HepG2 (cell line): ENCODE results near the gene ZER1. TPM values are rescaled to one million over a fixed set of nuclear protein-coding genes. Genes with fewer than 3 reads are reported as not detected.

ENCODE experiments used
- HMGA1 ChIP-seq: sonication (generic); formaldehyde crosslinking; conservative IDR thresholded peaks from 2 replicates; pipeline ENCODE4 v1.4.0; 2020; ENCODE audit warnings: missing genetic modification reagents
- HNRNPLL ChIP-seq: fragments of 200-400 bp; formaldehyde crosslinking; IDR thresholded peaks from 2 replicates; pipeline ENCODE4 v1.6.1; 2017; ENCODE audit warnings: mild to moderate bottlenecking, low read depth, low read length; ENCODE audit not compliant: poor library complexity, severe bottlenecking
- KAT7 ChIP-seq: IDR thresholded peaks from 2 replicates; pipeline ENCODE4 v1.6.1; 2018; ENCODE audit warnings: borderline replicate concordance, missing compliant biosample characterization
- KDM5B ChIP-seq: sonication (generic); formaldehyde crosslinking; IDR thresholded peaks from 2 replicates; pipeline ENCODE4 v1.4.0; 2020; ENCODE audit warnings: missing genetic modification reagents, mild to moderate bottlenecking, borderline replicate concordance
- MAZ ChIP-seq, 2 experiments: sonication (generic) in 1 of 2; formaldehyde crosslinking in 1 of 2; IDR thresholded peaks; 2 replicates each; pipeline versions ENCODE4 v1.5.0 to v1.6.1; 2012 to 2020; ENCODE audit warnings: low read depth in 2 of 2, mild to moderate bottlenecking in 2 of 2, borderline replicate concordance in 1 of 2, improper control_type of control experiment in 1 of 2, low read length in 1 of 2, missing genetic modification reagents in 1 of 2, moderate library complexity in 1 of 2
- RCOR2 ChIP-seq: IDR thresholded peaks from 2 replicates; pipeline ENCODE4 v1.6.1; 2016; ENCODE audit warnings: missing biosample characterization, missing genetic modification reagents
- RORA ChIP-seq: sonication (generic); formaldehyde crosslinking; IDR thresholded peaks from 2 replicates; pipeline ENCODE4 v1.5.0; 2020; ENCODE audit warnings: mild to moderate bottlenecking, missing genetic modification reagents, moderate library complexity
- SKI ChIP-seq: fragments of 450-650 bp; IDR thresholded peaks from one replicate; pipeline ENCODE4 v1.6.1; 2018; ENCODE audit warnings: mild to moderate bottlenecking; ENCODE audit not compliant: partially characterized antibody
- SMYD3 ChIP-seq: sonication (generic); formaldehyde crosslinking; IDR thresholded peaks from 2 replicates; pipeline ENCODE4 v1.8.1; 2023; ENCODE audit warnings: mild to moderate bottlenecking, missing genetic modification reagents
- ZBTB38 ChIP-seq: sonication (generic); formaldehyde crosslinking; IDR thresholded peaks from 2 replicates; pipeline ENCODE4 v1.5.1; 2020; ENCODE audit warnings: mild to moderate bottlenecking, missing genetic modification reagents
- ZFYVE20 ChIP-seq: sonication (generic); formaldehyde crosslinking; IDR thresholded peaks from 2 replicates; pipeline ENCODE4 v1.8.0; 2023; ENCODE audit warnings: low read depth, mild to moderate bottlenecking, moderate library complexity, missing genetic modification reagents, borderline replicate concordance
- ZIK1 ChIP-seq: sonication (generic); formaldehyde crosslinking; IDR thresholded peaks from 2 replicates; pipeline ENCODE4 v1.5.0; 2020; ENCODE audit warnings: mild to moderate bottlenecking, low read depth, missing genetic modification reagents, borderline replicate concordance
- ZNF451 ChIP-seq: sonication (generic); formaldehyde crosslinking; IDR thresholded peaks from 2 replicates; pipeline ENCODE4 v1.5.0; 2020; ENCODE audit warnings: mild to moderate bottlenecking, missing genetic modification reagents
- ZNF879 ChIP-seq: sonication (generic); formaldehyde crosslinking; IDR thresholded peaks from 2 replicates; pipeline ENCODE4 v1.8.1; 2023; ENCODE audit warnings: missing genetic modification reagents
- polyA plus RNA-seq, 8 experiments: library from polyadenylated mRNA; depleted of rRNA in 3 of 8; stranded (reverse) in 7 of 8; unstranded in 1 of 8; fragments of >200 nt; fragmentation: Illumina TruSeq in 4 of 8; extraction: Trizol in 4 of 8; gene quantifications; 2 replicates each; pipeline versions ENCODE4 v1.2.1 to v1.2.3, GENCODE V29; 2011 to 2016; ENCODE audit warnings: low read depth in 4 of 8, missing spikeins in 1 of 8, mixed read lengths in 1 of 8; ENCODE audit not compliant: insufficient read depth in 1 of 8
- total RNA-seq, 5 experiments: library from RNA; depleted of rRNA; stranded (reverse); fragments of >200 nt; fragmentation: Illumina TruSeq; extraction: Trizol; gene quantifications; 2 replicates each; pipeline ENCODE4 v1.2.3, GENCODE V29; 2016; ENCODE audit warnings: low read depth in 1 of 5
- TF ChIP-seq, protein P1 (sequence below): sonication (generic); formaldehyde crosslinking; IDR thresholded peaks from 2 replicates; pipeline ENCODE4 v1.5.0; 2020; ENCODE audit warnings: mild to moderate bottlenecking, missing genetic modification reagents, borderline replicate concordance
- TF ChIP-seq, protein P2 (sequence below): sonication (generic); formaldehyde crosslinking; IDR thresholded peaks from 2 replicates; pipeline ENCODE4 v1.5.1; 2020; ENCODE audit warnings: missing genetic modification reagents, mild to moderate bottlenecking, borderline replicate concordance
- TF ChIP-seq, protein P3 (sequence below): sonication (generic); formaldehyde crosslinking; IDR thresholded peaks from 2 replicates; pipeline ENCODE4 v1.5.1; 2020; ENCODE audit warnings: mild to moderate bottlenecking, missing genetic modification reagents, moderate library complexity

The ZER1 gene
- total and polyA plus RNA-seq, 2 of the 13 experiments (the other 11 are each of a cell fraction or from before 2014, with no cell fraction given): 7.7 to 40.0 TPM

DNA sequence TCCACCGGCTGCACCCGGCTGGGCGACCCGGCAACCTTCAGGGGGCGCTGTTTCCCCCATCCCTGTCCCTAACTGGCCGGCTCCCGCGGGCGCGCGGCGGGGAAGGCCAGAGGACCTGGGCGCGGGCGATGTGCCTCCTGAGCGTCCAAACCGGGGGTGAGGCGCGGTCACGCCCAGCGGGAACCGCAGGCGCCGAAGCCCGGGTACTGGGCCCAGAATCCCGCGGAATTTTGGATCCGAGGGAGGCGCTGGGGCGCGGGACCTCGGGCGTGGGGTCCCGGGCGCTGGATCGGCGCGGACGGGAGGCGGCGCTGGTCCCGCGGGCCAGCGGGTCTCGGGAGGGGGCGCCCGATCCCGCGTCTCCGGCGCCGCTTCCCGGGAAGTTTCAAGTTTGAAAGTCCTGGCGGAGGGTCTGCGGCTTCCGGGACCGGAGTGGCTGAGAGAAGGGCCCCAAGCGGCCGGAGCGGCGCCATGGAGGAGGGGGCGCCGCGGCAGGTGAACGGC, 69.2 kb downstream of the ZER1 start, which contains the start of gene PKN3 (continued):
- peak; percentile 61 for TF ChIP-seq SKI
- no peak for TF ChIP-seq RORA (CRISPR knock-in tag)
- no peak; the same call in 1 of the 2 replicates for TF ChIP-seq KAT7 (CRISPR knock-in tag)
- no peak for TF ChIP-seq ZNF451 (CRISPR knock-in tag)
- TF ChIP-seq ZBTB38 (CRISPR knock-in tag): peak; percentile 37; the same call in 1 of the 2 replicates
- no peak for TF ChIP-seq ZNF879 (CRISPR knock-in tag)
- TF ChIP-seq KDM5B (CRISPR knock-in tag): peak; percentile 71; the same call in 1 of the 2 replicates
- TF ChIP-seq, protein P1, sequence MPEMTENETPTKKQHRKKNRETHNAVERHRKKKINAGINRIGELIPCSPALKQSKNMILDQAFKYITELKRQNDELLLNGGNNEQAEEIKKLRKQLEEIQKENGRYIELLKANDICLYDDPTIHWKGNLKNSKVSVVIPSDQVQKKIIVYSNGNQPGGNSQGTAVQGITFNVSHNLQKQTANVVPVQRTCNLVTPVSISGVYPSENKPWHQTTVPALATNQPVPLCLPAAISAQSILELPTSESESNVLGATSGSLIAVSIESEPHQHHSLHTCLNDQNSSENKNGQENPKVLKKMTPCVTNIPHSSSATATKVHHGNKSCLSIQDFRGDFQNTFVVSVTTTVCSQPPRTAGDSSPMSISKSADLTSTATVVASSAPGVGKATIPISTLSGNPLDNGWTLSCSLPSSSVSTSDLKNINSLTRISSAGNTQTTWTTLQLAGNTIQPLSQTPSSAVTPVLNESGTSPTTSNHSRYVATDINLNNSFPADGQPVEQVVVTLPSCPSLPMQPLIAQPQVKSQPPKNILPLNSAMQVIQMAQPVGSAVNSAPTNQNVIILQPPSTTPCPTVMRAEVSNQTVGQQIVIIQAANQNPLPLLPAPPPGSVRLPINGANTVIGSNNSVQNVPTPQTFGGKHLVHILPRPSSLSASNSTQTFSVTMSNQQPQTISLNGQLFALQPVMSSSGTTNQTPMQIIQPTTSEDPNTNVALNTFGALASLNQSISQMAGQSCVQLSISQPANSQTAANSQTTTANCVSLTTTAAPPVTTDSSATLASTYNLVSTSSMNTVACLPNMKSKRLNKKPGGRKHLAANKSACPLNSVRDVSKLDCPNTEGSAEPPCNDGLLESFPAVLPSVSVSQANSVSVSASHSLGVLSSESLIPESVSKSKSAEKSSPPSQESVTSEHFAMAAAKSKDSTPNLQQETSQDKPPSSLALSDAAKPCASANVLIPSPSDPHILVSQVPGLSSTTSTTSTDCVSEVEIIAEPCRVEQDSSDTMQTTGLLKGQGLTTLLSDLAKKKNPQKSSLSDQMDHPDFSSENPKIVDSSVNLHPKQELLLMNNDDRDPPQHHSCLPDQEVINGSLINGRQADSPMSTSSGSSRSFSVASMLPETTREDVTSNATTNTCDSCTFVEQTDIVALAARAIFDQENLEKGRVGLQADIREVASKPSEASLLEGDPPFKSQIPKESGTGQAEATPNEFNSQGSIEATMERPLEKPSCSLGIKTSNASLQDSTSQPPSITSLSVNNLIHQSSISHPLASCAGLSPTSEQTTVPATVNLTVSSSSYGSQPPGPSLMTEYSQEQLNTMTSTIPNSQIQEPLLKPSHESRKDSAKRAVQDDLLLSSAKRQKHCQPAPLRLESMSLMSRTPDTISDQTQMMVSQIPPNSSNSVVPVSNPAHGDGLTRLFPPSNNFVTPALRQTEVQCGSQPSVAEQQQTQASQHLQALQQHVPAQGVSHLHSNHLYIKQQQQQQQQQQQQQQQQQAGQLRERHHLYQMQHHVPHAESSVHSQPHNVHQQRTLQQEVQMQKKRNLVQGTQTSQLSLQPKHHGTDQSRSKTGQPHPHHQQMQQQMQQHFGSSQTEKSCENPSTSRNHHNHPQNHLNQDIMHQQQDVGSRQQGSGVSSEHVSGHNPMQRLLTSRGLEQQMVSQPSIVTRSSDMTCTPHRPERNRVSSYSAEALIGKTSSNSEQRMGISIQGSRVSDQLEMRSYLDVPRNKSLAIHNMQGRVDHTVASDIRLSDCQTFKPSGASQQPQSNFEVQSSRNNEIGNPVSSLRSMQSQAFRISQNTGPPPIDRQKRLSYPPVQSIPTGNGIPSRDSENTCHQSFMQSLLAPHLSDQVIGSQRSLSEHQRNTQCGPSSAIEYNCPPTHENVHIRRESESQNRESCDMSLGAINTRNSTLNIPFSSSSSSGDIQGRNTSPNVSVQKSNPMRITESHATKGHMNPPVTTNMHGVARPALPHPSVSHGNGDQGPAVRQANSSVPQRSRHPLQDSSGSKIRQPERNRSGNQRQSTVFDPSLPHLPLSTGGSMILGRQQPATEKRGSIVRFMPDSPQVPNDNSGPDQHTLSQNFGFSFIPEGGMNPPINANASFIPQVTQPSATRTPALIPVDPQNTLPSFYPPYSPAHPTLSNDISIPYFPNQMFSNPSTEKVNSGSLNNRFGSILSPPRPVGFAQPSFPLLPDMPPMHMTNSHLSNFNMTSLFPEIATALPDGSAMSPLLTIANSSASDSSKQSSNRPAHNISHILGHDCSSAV: no peak
- no peak for TF ChIP-seq RCOR2 (CRISPR knock-in tag)
- TF ChIP-seq, protein P2, sequence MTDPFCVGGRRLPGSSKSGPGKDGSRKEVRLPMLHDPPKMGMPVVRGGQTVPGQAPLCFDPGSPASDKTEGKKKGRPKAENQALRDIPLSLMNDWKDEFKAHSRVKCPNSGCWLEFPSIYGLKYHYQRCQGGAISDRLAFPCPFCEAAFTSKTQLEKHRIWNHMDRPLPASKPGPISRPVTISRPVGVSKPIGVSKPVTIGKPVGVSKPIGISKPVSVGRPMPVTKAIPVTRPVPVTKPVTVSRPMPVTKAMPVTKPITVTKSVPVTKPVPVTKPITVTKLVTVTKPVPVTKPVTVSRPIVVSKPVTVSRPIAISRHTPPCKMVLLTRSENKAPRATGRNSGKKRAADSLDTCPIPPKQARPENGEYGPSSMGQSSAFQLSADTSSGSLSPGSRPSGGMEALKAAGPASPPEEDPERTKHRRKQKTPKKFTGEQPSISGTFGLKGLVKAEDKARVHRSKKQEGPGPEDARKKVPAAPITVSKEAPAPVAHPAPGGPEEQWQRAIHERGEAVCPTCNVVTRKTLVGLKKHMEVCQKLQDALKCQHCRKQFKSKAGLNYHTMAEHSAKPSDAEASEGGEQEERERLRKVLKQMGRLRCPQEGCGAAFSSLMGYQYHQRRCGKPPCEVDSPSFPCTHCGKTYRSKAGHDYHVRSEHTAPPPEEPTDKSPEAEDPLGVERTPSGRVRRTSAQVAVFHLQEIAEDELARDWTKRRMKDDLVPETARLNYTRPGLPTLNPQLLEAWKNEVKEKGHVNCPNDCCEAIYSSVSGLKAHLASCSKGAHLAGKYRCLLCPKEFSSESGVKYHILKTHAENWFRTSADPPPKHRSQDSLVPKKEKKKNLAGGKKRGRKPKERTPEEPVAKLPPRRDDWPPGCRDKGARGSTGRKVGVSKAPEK (CRISPR knock-in tag): no peak; the same call in 1 of the 2 replicates
- no peak for TF ChIP-seq ZIK1 (CRISPR knock-in tag)
- TF ChIP-seq ZFYVE20 (CRISPR knock-in tag): no peak
- TF ChIP-seq HNRNPLL: peak; percentile 40
- no peak for TF ChIP-seq HMGA1
- TF ChIP-seq, protein P3, sequence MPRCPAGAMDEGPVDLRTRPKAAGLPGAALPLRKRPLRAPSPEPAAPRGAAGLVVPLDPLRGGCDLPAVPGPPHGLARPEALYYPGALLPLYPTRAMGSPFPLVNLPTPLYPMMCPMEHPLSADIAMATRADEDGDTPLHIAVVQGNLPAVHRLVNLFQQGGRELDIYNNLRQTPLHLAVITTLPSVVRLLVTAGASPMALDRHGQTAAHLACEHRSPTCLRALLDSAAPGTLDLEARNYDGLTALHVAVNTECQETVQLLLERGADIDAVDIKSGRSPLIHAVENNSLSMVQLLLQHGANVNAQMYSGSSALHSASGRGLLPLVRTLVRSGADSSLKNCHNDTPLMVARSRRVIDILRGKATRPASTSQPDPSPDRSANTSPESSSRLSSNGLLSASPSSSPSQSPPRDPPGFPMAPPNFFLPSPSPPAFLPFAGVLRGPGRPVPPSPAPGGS (CRISPR knock-in tag): peak; percentile 31; the same call in 1 of the 2 replicates
- no peak for TF ChIP-seq SMYD3
- TF ChIP-seq MAZ (IDR thresholded peaks at IDR 0.05; ENCODE audit: borderline replicate concordance, low read depth, low read length): 0 out of 2 replicates have a peak, but pooled peaks have one; percentile 42
- TF ChIP-seq MAZ (CRISPR knock-in tag; IDR thresholded peaks at IDR 0.05; ENCODE audit: low read depth): peak; percentile 89
